Effector memory CD8-positive, alpha-beta T cell (primary cell): ENCODE measurements around the gene ARMC5.
A peak's percentile ranks its signal among the peaks of the same experiment; 100 is the strongest.
"Not testable (repeated sequence)": the region's sequence is repeated elsewhere in the genome, so short reads cannot be mapped to it uniquely, and the experiment has no call there.

Experiments
- ATAC-seq: fragments of 150-1000 bp; cut with Tn5 transposase; replicated peaks from 2 replicates; pipeline ENCODE4 v1.10.0; 2021; ENCODE audit warnings: mild to moderate bottlenecking, moderate library complexity
- DNase-seq, 3 experiments: peaks; one replicate each; pipeline ENCODE4 v3.0.0; 2021
- H3K27ac Mint-ChIP-seq, 2 donors: one replicate each; pipeline ENCODE4 v1.8.0; 2022; ENCODE audit warnings: mild to moderate bottlenecking in 2 of 2, mixed read lengths in 2 of 2, moderate library complexity in 2 of 2
- H3K27me3 Mint-ChIP-seq, 2 donors: one replicate each; pipeline ENCODE4 v1.8.0; 2022; ENCODE audit warnings: mixed read lengths in 2 of 2
- H3K36me3 Mint-ChIP-seq: one replicate; pipeline ENCODE4 v1.8.0; 2022; ENCODE audit warnings: mild to moderate bottlenecking, moderate library complexity, mixed read lengths; ENCODE audit not compliant: insufficient read depth
- H3K4me1 Mint-ChIP-seq, 2 donors: one replicate each; pipeline ENCODE4 v1.8.0; 2022; ENCODE audit warnings: low read depth in 2 of 2, mixed read lengths in 2 of 2
- H3K4me3 Mint-ChIP-seq, 2 donors: one replicate each; pipeline ENCODE4 v1.8.0; 2022; ENCODE audit warnings: mild to moderate bottlenecking in 2 of 2, mixed read lengths in 2 of 2, moderate library complexity in 2 of 2
- H3K9me3 Mint-ChIP-seq, 2 donors: one replicate each; pipeline ENCODE4 v1.8.0; 2022; ENCODE audit warnings: mixed read lengths in 2 of 2

ARMC5 gene

GRCh38 chr16:31423241-31423640, 36.1 kb upstream of the ARMC5 start:
- Mint-ChIP-seq H3K27ac (peak overlapping the region in 1 of 2 donors; percentile 10), H3K4me1 (peaks cover 42 to 53% of the 10 kb centered on the region in 2 donors), H3K36me3 (peaks cover 13% of the 10 kb centered on the region), H3K27me3 (no peaks in the 10 kb centered on the region), H3K4me3 (peak overlapping the region in 1 of 2 donors; percentile 6), H3K9me3 (no peaks in the 10 kb centered on the region)
- ATAC-seq (no peak), DNase-seq (no peak)

- Mint-ChIP-seq H3K9me3 (no peaks in the 10 kb centered on the region), H3K4me1 (peaks cover 39 to 49% of the 10 kb centered on the region in 2 donors), H3K27me3 (no peaks in the 10 kb centered on the region), H3K27ac (no peak overlapping the region), H3K4me3 (no peak overlapping the region), H3K36me3 (peaks cover 13% of the 10 kb centered on the region)
- no peak for DNase-seq
- no peak for ATAC-seq
Observed at GRCh38 chr16:31423801-31424200, 35.5 kb upstream of the ARMC5 start.

GRCh38 chr16:31427441-31428278, 31.6 kb upstream of the ARMC5 start:
- DNase-seq (peak; percentile 54 to 63 (median 56)), ATAC-seq (peak; percentile 85)
- no peak overlapping the region for H3K27ac Mint-ChIP-seq
- peaks cover 15 to 20% of the 10 kb centered on the region in 2 donors for H3K4me1 Mint-ChIP-seq
- H3K9me3 Mint-ChIP-seq: no peaks in the 10 kb centered on the region
- H3K4me3 Mint-ChIP-seq: peak overlapping the region; percentile 59 to 60
- H3K36me3 Mint-ChIP-seq: peaks cover 5% of the 10 kb centered on the region
- no peaks in the 10 kb centered on the region for H3K27me3 Mint-ChIP-seq

- Mint-ChIP-seq H3K4me3 (peak within 1 kb of the TSS; percentile 59 to 60), H3K36me3 (peaks cover 5% of the 10 kb centered on the region), H3K27me3 (no peaks in the 10 kb centered on the region), H3K27ac (no peak within 1 kb of the TSS), H3K4me1 (peaks cover 11 to 15% of the 10 kb centered on the region in 2 donors), H3K9me3 (no peaks in the 10 kb centered on the region)
- DNase-seq (no peak), ATAC-seq (no peak)
Observed at GRCh38 chr16:31428279-31428597, 31.1 kb upstream of the ARMC5 start, which contains the start of gene COX6A2. COX6A2 (minus strand) TSS chr16:31428360; CDS start chr16:31428325, 35 bp downstream.

GRCh38 chr16:31428638-31429247, 30.6 kb upstream of the ARMC5 start:
- Mint-ChIP-seq H3K27ac (no peak overlapping the region), H3K36me3 (peaks cover 5% of the 10 kb centered on the region), H3K4me1 (peaks cover 6 to 10% of the 10 kb centered on the region in 2 donors), H3K27me3 (no peaks in the 10 kb centered on the region), H3K9me3 (no peaks in the 10 kb centered on the region), H3K4me3 (peak overlapping the region in 1 of 2 donors; percentile 60)
- ATAC-seq (no peak), DNase-seq (no peak)

GRCh38 chr16:31429314-31429713, 30.0 kb upstream of the ARMC5 start:
- H3K4me1 Mint-ChIP-seq: peaks cover 3 to 5% of the 10 kb centered on the region in 2 donors
- DNase-seq (no peak), ATAC-seq (peak; percentile 40)
- H3K9me3 Mint-ChIP-seq: no peaks in the 10 kb centered on the region
- H3K4me3 Mint-ChIP-seq: no peak overlapping the region
- no peaks in the 10 kb centered on the region for H3K27me3 Mint-ChIP-seq
- H3K36me3 Mint-ChIP-seq: peaks cover 5% of the 10 kb centered on the region
- no peak overlapping the region for H3K27ac Mint-ChIP-seq

- no peak for DNase-seq
- no peak for ATAC-seq
- H3K36me3 Mint-ChIP-seq: peaks cover 5% of the 10 kb centered on the region
- no peaks in the 10 kb centered on the region for H3K9me3 Mint-ChIP-seq
- H3K27me3 Mint-ChIP-seq: no peaks in the 10 kb centered on the region
- peaks cover 2 to 5% of the 10 kb centered on the region in 2 donors for H3K4me1 Mint-ChIP-seq
- H3K4me3 Mint-ChIP-seq: no peak overlapping the region
- no peak overlapping the region for H3K27ac Mint-ChIP-seq
Observed at GRCh38 chr16:31429796-31430195, 29.5 kb upstream of the ARMC5 start.

- H3K27me3 Mint-ChIP-seq: no peaks in the 10 kb centered on the region
- H3K36me3 Mint-ChIP-seq: peaks cover 5% of the 10 kb centered on the region
- ATAC-seq (no peak), DNase-seq (no peak)
- H3K27ac Mint-ChIP-seq: no peak overlapping the region
- H3K4me1 Mint-ChIP-seq: peaks cover 0 to 5% of the 10 kb centered on the region in 2 donors
- H3K4me3 Mint-ChIP-seq: no peak overlapping the region
- H3K9me3 Mint-ChIP-seq: no peaks in the 10 kb centered on the region
Observed at GRCh38 chr16:31430380-31431052, 28.8 kb upstream of the ARMC5 start.

- Mint-ChIP-seq H3K4me3 (no peak overlapping the region), H3K27ac (no peak overlapping the region), H3K9me3 (no peaks in the 10 kb centered on the region), H3K27me3 (no peaks in the 10 kb centered on the region), H3K36me3 (no peaks in the 10 kb centered on the region), H3K4me1 (peaks cover 9 to 12% of the 10 kb centered on the region in 2 donors)
- ATAC-seq (no peak), DNase-seq (no peak)
Observed at GRCh38 chr16:31435341-31436220, 23.7 kb upstream of the ARMC5 start.

- peaks cover 9 to 12% of the 10 kb centered on the region in 2 donors for H3K4me1 Mint-ChIP-seq
- no peak for DNase-seq
- ATAC-seq: no peak
- no peaks in the 10 kb centered on the region for H3K9me3 Mint-ChIP-seq
- H3K27ac Mint-ChIP-seq: no peak overlapping the region
- no peak overlapping the region for H3K4me3 Mint-ChIP-seq
- H3K27me3 Mint-ChIP-seq: no peaks in the 10 kb centered on the region
- H3K36me3 Mint-ChIP-seq: no peaks in the 10 kb centered on the region
Observed at GRCh38 chr16:31436221-31437045, 22.9 kb upstream of the ARMC5 start.

GRCh38 chr16:31438414-31438813, 20.9 kb upstream of the ARMC5 start:
- ATAC-seq (no peak), DNase-seq (no peak)
- H3K4me3 Mint-ChIP-seq: no peak overlapping the region
- H3K9me3 Mint-ChIP-seq: no peaks in the 10 kb centered on the region
- no peak overlapping the region for H3K27ac Mint-ChIP-seq
- no peaks in the 10 kb centered on the region for H3K36me3 Mint-ChIP-seq
- peaks cover 15 to 17% of the 10 kb centered on the region in 2 donors for H3K4me1 Mint-ChIP-seq
- no peaks in the 10 kb centered on the region for H3K27me3 Mint-ChIP-seq

GRCh38 chr16:31439023-31439422, 20.3 kb upstream of the ARMC5 start:
- peak; percentile 49 for ATAC-seq

More at GRCh38 chr16:31439023-31439422, 20.3 kb upstream of the ARMC5 start:
- peak overlapping the region in 1 of 2 donors; percentile 27 for H3K27ac Mint-ChIP-seq
- not testable (repeated sequence) for H3K27me3 Mint-ChIP-seq, DNase-seq, H3K9me3 Mint-ChIP-seq, H3K36me3 Mint-ChIP-seq, H3K4me3 Mint-ChIP-seq
- peaks cover 15 to 17% of the 10 kb centered on the region in 2 donors for H3K4me1 Mint-ChIP-seq
